CD4-positive, alpha-beta memory T cell (primary cell): ENCODE measurements around the gene ZNF600. TPM values are rescaled to one million over a fixed set of nuclear protein-coding genes. Genes with fewer than 3 reads are reported as not detected.
A peak's percentile ranks its signal among the peaks of the same experiment; 100 is the strongest.
"Not testable (repeated sequence)": the region's sequence is repeated elsewhere in the genome, so short reads cannot be mapped to it uniquely, and the experiment has no call there.

Experiments used
- CTCF ChIA-PET: fragments of 350-600 bp; sonication (Branson Sonifier 250); formaldehyde crosslinking; loops from one replicate; lab custom pipeline; 2021; ENCODE audit warnings: inconsistent platforms; ENCODE audit not compliant: partially characterized antibody; lab: Charles Lee
- POLR2A ChIA-PET: fragments of 350-600 bp; sonication (Branson Sonifier 250); formaldehyde crosslinking; loops from one replicate; lab custom pipeline; 2021; ENCODE audit not compliant: partially characterized antibody; lab: Charles Lee
- DNase-seq, 5 donors: peaks; one replicate each; pipeline versions ENCODE4 v3.0.0 to v3.0.0-alpha.2; 2020 to 2022; ENCODE audit warnings: mixed read lengths in 1 of 5
- H3K27ac ChIP-seq: one replicate; pipeline ENCODE4 v1.7.0; 2013; ENCODE audit warnings: low read depth, low read length
- H3K27me3 ChIP-seq: 2 replicates; pipeline ENCODE4 v1.7.0; 2013; ENCODE audit warnings: mild to moderate bottlenecking, low read length, moderate library complexity; ENCODE audit not compliant: insufficient read depth
- H3K36me3 ChIP-seq: 2 replicates; pipeline ENCODE4 v1.7.0; 2013; ENCODE audit warnings: mild to moderate bottlenecking, low read length, moderate library complexity; ENCODE audit not compliant: insufficient read depth
- H3K4me1 ChIP-seq: 2 replicates; pipeline ENCODE4 v1.7.0; 2013; ENCODE audit warnings: mild to moderate bottlenecking, low read length, moderate library complexity; ENCODE audit not compliant: insufficient read depth
- H3K4me3 ChIP-seq, 2 donors: one replicate each; pipeline ENCODE4 v1.7.0; 2013; ENCODE audit warnings: low read length in 2 of 2, mild to moderate bottlenecking in 1 of 2
- H3K9me3 ChIP-seq, 2 donors: one replicate each; pipeline ENCODE4 v1.7.0; 2013; ENCODE audit warnings: low read length in 2 of 2, control low read depth in 1 of 2; ENCODE audit not compliant: control insufficient read depth in 1 of 2
- H3K27ac Mint-ChIP-seq, 7 donors: one replicate each; pipeline ENCODE4 v1.8.0; 2020 to 2021; ENCODE audit warnings: mixed read lengths in 7 of 7, mild to moderate bottlenecking in 6 of 7, inconsistent platforms in 3 of 7, moderate library complexity in 3 of 7
- H3K27me3 Mint-ChIP-seq, 2 donors: one replicate each; pipeline ENCODE4 v1.8.0; 2020 to 2021; ENCODE audit warnings: mixed read lengths in 2 of 2
- H3K36me3 Mint-ChIP-seq, 2 donors: one replicate each; pipeline ENCODE4 v1.8.0; 2020 to 2021; ENCODE audit warnings: mixed read lengths in 2 of 2, inconsistent platforms in 1 of 2, mild to moderate bottlenecking in 1 of 2
- H3K4me1 Mint-ChIP-seq, 4 donors: one replicate each; pipeline ENCODE4 v1.8.0; 2020 to 2021; ENCODE audit warnings: mixed read lengths in 4 of 4, mild to moderate bottlenecking in 1 of 4
- H3K4me3 Mint-ChIP-seq, 8 donors: one replicate each; pipeline ENCODE4 v1.8.0; 2020 to 2021; ENCODE audit warnings: mixed read lengths in 8 of 8, mild to moderate bottlenecking in 7 of 8, moderate library complexity in 6 of 8, inconsistent platforms in 3 of 8
- H3K9me3 Mint-ChIP-seq, 8 donors: one replicate each; pipeline ENCODE4 v1.8.0; 2020 to 2021; ENCODE audit warnings: mixed read lengths in 8 of 8, mild to moderate bottlenecking in 5 of 8, inconsistent platforms in 3 of 8, moderate library complexity in 1 of 8
- intact Hi-C: fragments of 100-400 bp; cut with micrococcal nuclease; formaldehyde crosslinking; loops from one replicate; pipeline ENCODE4 v1.15.1; 2023
- polyA plus RNA-seq, 2 donors: library from polyadenylated mRNA; unstranded; fragments of 300-500 nt; fragmentation: Illumina TruSeq; gene quantifications; one replicate each; pipeline ENCODE4 v1.2.3, GENCODE V29; 2021
- total RNA-seq, 2 experiments: library from RNA; stranded (reverse); gene quantifications; one replicate each; pipeline ENCODE4 v1.2.3, GENCODE V29; 2021

ZNF600 gene
- total and polyA plus RNA-seq, 4 experiments from 2014 or later: 10.9 to 47.8 (median 31.7) TPM

DNA sequence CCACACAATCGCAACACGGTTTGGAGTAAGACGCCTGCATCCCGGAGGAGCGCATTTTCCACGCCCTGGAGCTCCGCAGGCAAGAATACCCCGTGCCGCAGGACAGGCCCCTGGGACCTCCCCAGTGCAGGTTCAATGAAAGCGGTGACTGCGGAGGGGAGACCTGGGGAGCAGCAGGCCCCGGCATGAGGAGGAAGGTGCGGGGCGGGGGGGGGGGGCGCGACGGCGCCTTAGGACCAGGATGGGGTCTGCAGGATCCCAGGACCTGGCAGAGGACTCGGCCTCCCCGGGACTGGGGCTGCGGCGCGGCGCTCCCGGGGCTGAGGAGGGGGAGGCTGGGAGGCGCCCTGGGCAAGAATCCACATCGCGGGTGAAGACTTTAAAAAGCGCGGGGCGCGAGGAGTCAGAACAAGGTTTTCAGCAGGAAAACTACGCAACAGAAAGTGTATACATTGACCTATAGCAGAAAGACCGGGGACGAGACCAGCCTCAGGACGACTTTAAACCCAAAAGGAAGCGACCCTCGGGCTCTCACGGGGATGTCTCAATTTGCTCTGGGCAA, 52.2 kb downstream of the ZNF600 start:
- intact Hi-C loops: loop anchor here (1.0 kb wide), 1 partner anchor 786 kb away; no protein-coding TSS in a partner anchor
- peaks cover 22% of the 10 kb centered on the region for H3K4me1 ChIP-seq
- no peak for DNase-seq
- no peaks in the 10 kb centered on the region for H3K36me3 ChIP-seq
- peak overlapping the region; percentile 80 for H3K27ac ChIP-seq
- H3K27me3 Mint-ChIP-seq: no peaks in the 10 kb centered on the region
- H3K9me3 ChIP-seq: no peaks in the 10 kb centered on the region
- no peaks in the 10 kb centered on the region for H3K9me3 Mint-ChIP-seq
- peak overlapping the region; percentile 90 to 97 (median 94) for H3K4me3 Mint-ChIP-seq
- no peaks in the 10 kb centered on the region for H3K27me3 ChIP-seq
- peak overlapping the region; percentile 94 to 98 (median 97) for H3K27ac Mint-ChIP-seq
- ChIA-PET POLR2A (interaction anchor here (0.6 to 1.5 kb wide), 2 partner anchors 47 to 97 kb away, joined by 3 read pairs; no protein-coding TSS in a partner anchor), CTCF (no interaction called here)
- H3K36me3 Mint-ChIP-seq: peaks cover 5 to 16% of the 10 kb centered on the region in 2 donors
- H3K4me1 Mint-ChIP-seq: peaks cover 22 to 39% (median 30%) of the 10 kb centered on the region in 4 donors
- peak overlapping the region; percentile 94 to 98 for H3K4me3 ChIP-seq

GRCh38 chr19:52726051-52726450, 60.5 kb downstream of the ZNF600 start:
- H3K27me3 ChIP-seq, intact Hi-C loops, DNase-seq, H3K4me3 ChIP-seq, H3K9me3 ChIP-seq, H3K27ac Mint-ChIP-seq, CTCF ChIA-PET, H3K27ac ChIP-seq, H3K4me3 Mint-ChIP-seq, H3K27me3 Mint-ChIP-seq, POLR2A ChIA-PET, H3K4me1 ChIP-seq: not testable (repeated sequence)
- peaks cover 59 to 61% of the 10 kb centered on the region in 2 donors for H3K36me3 Mint-ChIP-seq
- peaks cover 0 to 21% (median 6%) of the 10 kb centered on the region in 8 donors for H3K9me3 Mint-ChIP-seq
- H3K4me1 Mint-ChIP-seq: peaks cover 8 to 13% (median 12%) of the 10 kb centered on the region in 4 donors
- peaks cover 36% of the 10 kb centered on the region for H3K36me3 ChIP-seq

DNA sequence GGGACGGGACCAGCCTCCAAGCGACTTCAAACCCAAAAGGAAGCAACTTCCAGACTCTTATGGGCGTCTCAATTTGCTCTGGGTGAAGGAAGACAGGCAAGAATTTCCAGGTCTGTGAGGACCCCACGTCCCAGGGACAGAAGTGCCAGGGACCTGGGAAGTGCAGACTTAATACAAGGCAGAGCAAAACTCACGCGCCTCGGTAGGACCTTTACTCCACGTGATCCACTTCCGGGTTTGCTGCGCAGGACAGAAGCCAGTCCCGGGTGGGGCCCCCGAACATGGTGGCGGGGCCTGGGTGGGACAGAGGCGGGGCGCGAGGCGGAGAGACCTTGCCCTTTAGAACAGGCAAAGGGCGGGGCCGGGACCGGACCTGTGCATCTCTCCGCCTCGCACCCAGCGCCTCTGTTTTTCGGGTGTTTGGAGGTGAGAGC, 61.0 kb downstream of the ZNF600 start:
- H3K27me3 Mint-ChIP-seq: no peaks in the 10 kb centered on the region
- H3K4me3 ChIP-seq: no peak overlapping the region
- peaks cover 6 to 13% (median 11%) of the 10 kb centered on the region in 4 donors for H3K4me1 Mint-ChIP-seq
- H3K27me3 ChIP-seq: no peaks in the 10 kb centered on the region
- H3K36me3 ChIP-seq: peaks cover 36% of the 10 kb centered on the region
- peaks cover 0 to 21% (median 6%) of the 10 kb centered on the region in 8 donors for H3K9me3 Mint-ChIP-seq
- no peaks in the 10 kb centered on the region for H3K9me3 ChIP-seq
- H3K27ac Mint-ChIP-seq: no peak overlapping the region
- ChIA-PET POLR2A (no interaction called here), CTCF (no interaction called here)
- DNase-seq: no peak
- H3K27ac ChIP-seq: no peak overlapping the region
- peaks cover 60 to 66% of the 10 kb centered on the region in 2 donors for H3K36me3 Mint-ChIP-seq
- no peak overlapping the region for H3K4me3 Mint-ChIP-seq
- intact Hi-C loops: no loop called here
- H3K4me1 ChIP-seq: no peaks in the 10 kb centered on the region

DNA sequence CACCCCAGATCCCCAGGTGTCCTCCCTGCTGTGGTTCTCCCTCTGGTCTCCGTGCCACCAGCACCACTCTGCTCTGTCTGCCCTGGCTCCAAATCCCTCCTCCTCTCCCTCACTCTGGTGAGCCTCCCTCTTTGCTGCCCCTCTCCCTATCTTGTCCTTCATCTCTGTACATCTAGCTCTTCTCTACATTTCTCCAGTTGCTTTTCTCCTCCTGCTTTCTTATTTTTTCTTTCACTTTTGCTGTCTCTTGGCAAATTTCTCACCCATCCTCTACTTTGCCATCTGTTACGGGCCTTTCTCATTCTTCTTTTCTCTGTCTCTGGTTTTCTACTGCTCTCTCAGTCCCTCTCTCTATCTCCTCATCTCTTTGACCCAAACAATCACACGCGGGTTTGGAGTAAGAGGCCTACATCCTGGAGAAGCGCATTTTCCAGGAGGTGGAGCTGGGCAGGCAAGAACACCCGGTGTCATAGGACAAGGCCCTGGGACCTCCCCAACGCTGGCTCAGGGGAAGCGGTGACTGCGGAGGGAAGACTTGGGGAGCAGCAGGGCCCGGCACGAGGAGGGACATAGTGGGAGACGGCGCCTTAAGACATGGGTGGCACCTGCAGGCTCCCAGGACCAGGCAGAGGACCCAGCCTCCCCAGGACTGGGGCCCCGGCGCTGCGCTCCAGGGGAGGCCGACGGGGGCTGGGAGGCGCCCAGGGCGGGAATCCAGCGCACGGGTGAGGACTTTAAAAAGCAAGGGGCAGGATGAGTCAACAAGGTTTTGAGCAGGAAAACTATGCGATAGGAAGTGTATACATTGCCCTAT, 61.7 kb downstream of the ZNF600 start:
- Histone ChIP-seq H3K36me3 (peaks cover 36% of the 10 kb centered on the region), H3K27ac (no peak overlapping the region), H3K27me3 (no peaks in the 10 kb centered on the region), H3K4me1 (no peaks in the 10 kb centered on the region), H3K9me3 (no peaks in the 10 kb centered on the region), H3K4me3 (no peak overlapping the region)
- peak overlapping the region in 2 of 7 donors; percentile 29 to 57 for H3K27ac Mint-ChIP-seq
- intact Hi-C loops: no loop called here
- H3K36me3 Mint-ChIP-seq: peaks cover 62 to 68% of the 10 kb centered on the region in 2 donors
- peaks cover 0 to 24% (median 7%) of the 10 kb centered on the region in 8 donors for H3K9me3 Mint-ChIP-seq
- ChIA-PET POLR2A (no interaction called here), CTCF (no interaction called here)
- DNase-seq: no peak
- H3K27me3 Mint-ChIP-seq: no peaks in the 10 kb centered on the region
- no peak overlapping the region for H3K4me3 Mint-ChIP-seq
- peaks cover 4 to 13% (median 10%) of the 10 kb centered on the region in 4 donors for H3K4me1 Mint-ChIP-seq

- H3K27ac ChIP-seq, intact Hi-C loops, H3K4me3 ChIP-seq, H3K27me3 Mint-ChIP-seq, H3K4me1 ChIP-seq, H3K27me3 ChIP-seq, DNase-seq, H3K4me3 Mint-ChIP-seq, H3K9me3 ChIP-seq, POLR2A ChIA-PET: not testable (repeated sequence)
- H3K36me3 ChIP-seq: peaks cover 36% of the 10 kb centered on the region
- Mint-ChIP-seq H3K9me3 (peaks cover 0 to 32% (median 14%) of the 10 kb centered on the region in 8 donors), H3K4me1 (peaks cover 3 to 13% (median 7%) of the 10 kb centered on the region in 4 donors), H3K27ac (peak overlapping the region in 1 of 7 donors; percentile 32), H3K36me3 (peaks cover 64 to 72% of the 10 kb centered on the region in 2 donors)
- CTCF ChIA-PET: interaction anchor here (0.6 kb wide), 1 partner anchor 120 kb away, joined by 5 read pairs; no protein-coding TSS in a partner anchor
Observed at GRCh38 chr19:52723907-52724598, 62.5 kb downstream of the ZNF600 start.

GRCh38 chr19:52722062-52723003, 64.3 kb downstream of the ZNF600 start:
- Histone ChIP-seq H3K4me3 (no peak overlapping the region), H3K27ac (no peak overlapping the region), H3K27me3 (no peaks in the 10 kb centered on the region), H3K9me3 (no peaks in the 10 kb centered on the region), H3K4me1 (no peaks in the 10 kb centered on the region), H3K36me3 (peaks cover 26% of the 10 kb centered on the region)
- H3K36me3 Mint-ChIP-seq: peaks cover 54 to 63% of the 10 kb centered on the region in 2 donors
- H3K9me3 Mint-ChIP-seq: peaks cover 0 to 35% (median 15%) of the 10 kb centered on the region in 8 donors
- peaks cover 2 to 11% (median 7%) of the 10 kb centered on the region in 4 donors for H3K4me1 Mint-ChIP-seq
- no peaks in the 10 kb centered on the region for H3K27me3 Mint-ChIP-seq
- intact Hi-C loops: no loop called here
- no peak overlapping the region for H3K4me3 Mint-ChIP-seq
- ChIA-PET CTCF (no interaction called here), POLR2A (no interaction called here)
- H3K27ac Mint-ChIP-seq: no peak overlapping the region
- no peak for DNase-seq
